H54 (cell line): ENCODE data around the gene SIDT1.
"Not testable (repeated sequence)": the region's sequence is repeated elsewhere in the genome, so short reads cannot be mapped to it uniquely, and the experiment has no call there.

ENCODE experiments used
- DNase-seq: peaks from one replicate; pipeline ENCODE4 v3.0.0; 2011; ENCODE audit warnings: low spot score, mixed read lengths; ENCODE audit not compliant: insufficient read length
- FAIRE-seq: peaks from 3 replicates; lab custom pipeline; 2011; peaks lifted over from hg19 to GRCh38; lab: Jason Lieb, UNC
- POLR2A ChIP-seq: IDR thresholded peaks from 2 replicates; pipeline ENCODE4 v1.6.1; 2011; ENCODE audit warnings: low read depth, mild to moderate bottlenecking, low read length

The SIDT1 gene

DNA sequence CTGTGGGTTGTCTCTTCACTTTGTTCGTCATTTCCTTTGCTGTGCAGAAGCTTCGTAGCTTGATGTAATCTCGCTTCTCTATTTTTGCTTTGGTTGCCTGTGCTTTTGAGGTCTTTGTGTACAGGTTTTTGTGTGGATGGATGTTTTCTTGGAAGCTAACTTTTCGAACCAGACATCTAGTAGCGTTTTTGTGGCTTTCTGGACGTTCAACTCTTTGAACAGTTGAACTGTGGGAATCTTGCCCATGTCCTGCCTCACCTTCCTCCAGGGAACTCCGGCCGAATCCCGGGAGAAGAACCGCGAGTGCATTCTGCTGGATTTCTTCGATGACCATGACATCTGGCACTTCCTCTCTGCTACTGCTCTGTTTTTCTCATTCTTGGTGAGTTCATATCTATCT is 93.5 kb downstream of the SIDT1 start:
- FAIRE-seq (no peak), DNase-seq (no peak)
- no peak for TF ChIP-seq POLR2A

DNA sequence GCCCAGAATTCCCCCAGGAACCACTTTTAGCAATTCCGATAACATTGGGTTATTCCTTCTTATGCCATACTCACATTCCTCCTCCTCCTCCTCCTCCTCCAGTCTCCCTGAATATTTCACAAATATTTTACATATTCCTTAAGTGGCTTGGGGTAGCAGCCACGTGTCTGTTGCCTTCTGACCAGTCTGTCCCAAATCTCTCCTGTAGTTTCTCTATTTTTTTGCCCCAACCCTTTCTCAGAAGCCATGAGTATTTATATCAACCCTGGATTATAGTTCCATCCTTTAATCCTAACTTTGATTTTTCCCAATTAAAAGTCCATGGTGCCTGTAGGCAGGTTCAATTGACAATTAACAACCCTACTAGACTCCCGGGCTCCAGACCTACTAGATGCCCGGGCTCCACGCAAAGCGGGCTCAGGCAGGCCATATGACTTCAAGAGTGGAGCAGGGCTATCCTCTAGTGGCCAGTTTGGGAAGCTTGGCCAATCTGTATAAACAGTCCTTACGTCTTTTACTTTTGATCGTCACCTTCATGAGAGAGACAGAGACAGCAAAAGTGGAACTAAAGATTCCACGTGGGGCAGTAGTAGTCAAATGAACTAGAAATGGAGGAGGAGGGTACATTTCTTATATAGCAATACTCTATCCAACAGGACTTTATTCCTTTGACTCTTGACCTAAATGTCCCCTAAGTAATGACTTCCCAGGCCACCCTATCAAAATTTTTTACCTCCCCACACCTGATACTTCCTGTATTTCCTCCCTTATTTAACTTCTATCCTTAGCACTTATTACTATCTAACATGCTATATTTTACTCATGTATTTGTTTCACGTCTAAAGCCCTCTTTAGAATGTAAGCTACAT is 94.4 kb downstream of the SIDT1 start:
- FAIRE-seq: peak; percentile 41
- TF ChIP-seq POLR2A: no peak
- DNase-seq: peak; percentile 53

DNA sequence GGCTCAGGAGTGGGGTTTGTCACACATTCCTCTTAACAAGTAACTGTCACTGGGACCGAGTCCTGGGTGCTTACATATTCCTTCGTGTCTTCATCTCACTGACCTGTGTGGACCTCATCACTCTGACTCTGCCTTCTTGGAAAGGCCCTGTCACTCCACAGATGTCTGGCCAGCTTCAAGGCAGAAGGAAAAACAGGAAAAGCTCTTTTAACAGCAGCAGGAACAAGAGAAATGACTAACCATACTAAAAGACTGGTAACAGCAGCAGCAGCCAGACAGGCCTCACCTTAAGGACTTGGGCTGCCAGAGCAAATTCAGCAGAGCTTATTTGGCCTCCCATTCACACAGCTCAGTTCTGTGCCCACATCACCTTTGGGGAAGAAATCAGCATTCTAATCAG is 96.0 kb downstream of the SIDT1 start:
- no peak for FAIRE-seq
- no peak for DNase-seq
- no peak for TF ChIP-seq POLR2A

DNA sequence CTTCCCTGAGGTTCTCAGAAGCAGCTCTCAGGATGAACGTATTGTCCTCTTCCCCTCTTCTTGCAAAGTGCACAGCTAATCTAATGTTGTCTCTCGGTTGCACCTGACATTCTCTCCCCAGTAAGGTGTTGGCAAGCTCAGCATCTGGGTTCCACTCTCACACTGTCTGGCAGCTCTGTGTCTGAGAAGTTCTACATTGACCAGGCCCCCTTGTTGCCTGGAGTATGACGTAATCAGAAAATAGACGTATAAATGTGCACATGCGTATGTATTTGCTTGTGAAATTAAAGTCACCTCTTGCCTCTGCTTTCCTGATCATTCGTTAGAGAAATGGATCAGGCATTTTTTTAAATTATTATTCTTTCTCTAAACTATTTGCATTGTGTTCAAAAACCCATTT is 96.4 kb downstream of the SIDT1 start:
- FAIRE-seq: no peak
- no peak for TF ChIP-seq POLR2A
- no peak for DNase-seq

DNA sequence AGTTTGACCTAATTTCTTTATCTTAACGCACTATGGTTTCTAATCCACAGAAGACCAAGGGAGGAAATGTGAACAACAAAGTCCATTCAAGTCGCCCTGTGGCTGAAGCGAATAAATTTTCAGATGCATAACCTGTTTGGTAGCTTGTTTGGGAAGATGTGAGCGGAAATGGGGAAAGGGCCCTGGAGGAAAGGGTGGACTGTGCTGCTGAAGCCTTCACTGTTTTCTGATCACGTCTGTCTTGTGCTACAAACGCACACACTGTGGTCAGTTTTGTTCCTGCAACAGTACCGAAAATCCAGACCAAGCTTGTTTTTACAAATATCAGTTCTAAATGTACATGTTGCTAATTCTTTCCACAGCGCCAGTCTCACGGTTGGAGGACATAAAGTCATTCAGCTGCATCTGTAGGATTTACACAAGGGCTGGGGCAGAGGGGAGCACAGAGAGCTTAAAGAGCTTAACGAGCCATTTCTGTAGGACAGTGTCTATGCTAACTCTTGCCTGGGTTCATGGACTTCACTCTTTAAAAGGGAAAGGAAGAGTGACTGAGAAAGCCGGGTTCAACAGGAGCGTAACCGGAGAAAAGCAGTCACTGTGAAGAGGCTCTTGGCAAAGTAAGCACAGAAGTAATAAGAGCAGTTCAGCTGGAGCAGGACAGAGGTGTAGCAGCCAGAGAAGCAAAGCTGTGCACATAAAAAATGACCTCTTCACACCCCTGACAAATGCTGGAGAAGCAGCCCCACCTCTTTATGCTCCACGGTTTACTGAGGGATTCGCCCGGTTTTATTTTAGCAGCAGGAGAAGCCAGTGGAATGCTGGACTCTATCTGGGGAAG is 97.4 kb downstream of the SIDT1 start:
- no peak for TF ChIP-seq POLR2A
- no peak for DNase-seq
- no peak for FAIRE-seq

DNA sequence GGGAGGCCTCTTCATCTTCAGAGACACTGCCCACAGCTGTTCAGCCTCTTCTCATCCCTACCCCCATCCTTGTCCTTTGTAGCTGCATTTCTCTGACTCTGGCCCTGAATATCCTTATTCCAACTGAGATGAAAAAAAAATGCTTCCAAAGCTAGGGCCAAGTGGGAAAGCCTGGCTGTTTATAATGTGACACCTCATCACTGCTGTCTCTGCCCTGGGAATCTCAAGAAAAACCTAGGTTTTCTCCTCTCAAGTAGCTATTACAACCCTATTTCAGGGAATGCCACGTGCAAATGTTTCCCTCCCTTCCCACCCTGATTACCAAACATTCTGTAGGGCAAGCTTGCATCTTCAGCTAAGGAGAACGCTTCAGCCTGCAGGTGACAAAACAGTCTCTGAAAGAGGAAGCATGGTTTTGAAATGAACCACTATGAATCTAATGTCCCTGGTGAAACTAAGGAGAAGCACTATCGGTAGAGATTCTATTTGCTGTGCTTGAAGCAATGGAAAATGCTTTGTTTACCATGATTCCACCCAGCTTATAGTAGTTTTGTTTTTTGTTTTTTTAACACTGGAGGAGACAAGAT is 98.7 kb downstream of the SIDT1 start:
- DNase-seq: no peak
- no peak for FAIRE-seq
- TF ChIP-seq POLR2A: no peak

DNA sequence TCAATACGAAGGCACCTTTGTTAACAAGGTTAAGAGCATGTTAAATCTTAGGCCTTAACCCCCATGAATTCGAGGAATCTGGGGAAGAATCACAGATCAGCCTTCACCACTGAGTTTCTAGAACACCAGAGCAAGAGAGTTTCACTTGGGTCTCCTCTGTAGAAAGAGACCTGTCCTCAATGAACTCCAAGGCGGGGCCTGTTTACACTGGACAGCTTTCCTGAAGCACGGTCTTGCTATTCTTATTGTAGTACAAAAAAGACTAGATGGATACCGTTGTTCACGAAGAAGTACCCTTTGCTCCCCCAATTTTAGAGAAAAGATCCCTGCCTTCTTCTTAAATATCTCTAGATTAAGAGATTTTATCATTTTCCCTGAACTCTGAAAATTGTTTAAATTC is 99.2 kb downstream of the SIDT1 start:
- no peak for DNase-seq
- TF ChIP-seq POLR2A: no peak
- FAIRE-seq: no peak

DNA sequence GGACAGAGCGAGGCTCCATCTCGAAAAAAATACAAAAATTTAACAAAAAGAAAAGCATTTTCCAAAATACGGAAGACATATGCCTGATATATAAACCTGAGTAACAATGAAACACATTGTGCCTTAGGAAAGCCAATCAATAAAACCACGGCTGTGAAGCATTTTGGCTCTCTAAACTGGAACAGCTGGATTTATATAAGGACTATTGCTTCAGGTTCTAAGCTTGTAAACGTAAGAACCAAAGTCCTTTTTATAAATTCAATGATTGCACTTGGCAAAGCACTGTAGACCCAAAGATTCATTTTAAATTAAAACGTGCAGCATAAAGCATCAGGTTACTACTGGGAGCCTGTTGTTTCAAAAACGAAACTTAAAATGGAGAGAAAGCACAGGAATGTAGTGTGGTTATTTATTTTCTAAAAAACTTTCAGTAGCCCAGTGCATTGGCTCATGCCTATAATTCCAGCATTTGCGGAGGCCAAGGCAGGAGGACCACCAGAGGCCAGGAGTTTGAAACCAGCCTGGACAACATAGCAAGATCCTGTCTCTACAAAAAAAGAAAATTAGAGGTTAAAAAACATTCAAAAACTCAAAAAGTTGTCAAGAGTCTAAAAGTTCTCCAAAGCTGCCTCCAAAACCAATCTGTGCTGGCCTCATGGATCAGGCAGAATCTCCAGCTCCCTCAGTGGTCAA is 102.6 kb downstream of the SIDT1 start:
- TF ChIP-seq POLR2A: no peak
- no peak for FAIRE-seq
- no peak for DNase-seq

DNA sequence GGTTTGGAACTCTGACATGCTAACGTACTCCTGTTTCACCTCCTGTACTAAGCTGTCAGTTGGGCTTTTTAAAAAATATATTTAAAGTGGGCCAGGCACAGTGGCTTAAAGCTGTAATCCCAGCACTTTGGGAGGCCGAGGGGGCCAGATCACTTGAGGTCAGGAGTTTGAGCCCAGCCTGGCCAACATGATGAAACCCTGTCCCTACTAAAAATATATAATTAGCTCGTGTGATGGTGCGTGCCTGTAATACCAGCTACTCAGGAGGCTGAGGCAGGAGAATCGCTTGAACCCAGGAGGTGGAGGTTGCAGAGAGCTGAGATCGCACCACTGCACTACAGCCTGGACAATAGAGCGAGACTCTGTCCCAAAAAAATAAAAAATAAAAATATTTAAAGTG is 103.7 kb downstream of the SIDT1 start:
- not testable (repeated sequence) for DNase-seq, FAIRE-seq

DNA sequence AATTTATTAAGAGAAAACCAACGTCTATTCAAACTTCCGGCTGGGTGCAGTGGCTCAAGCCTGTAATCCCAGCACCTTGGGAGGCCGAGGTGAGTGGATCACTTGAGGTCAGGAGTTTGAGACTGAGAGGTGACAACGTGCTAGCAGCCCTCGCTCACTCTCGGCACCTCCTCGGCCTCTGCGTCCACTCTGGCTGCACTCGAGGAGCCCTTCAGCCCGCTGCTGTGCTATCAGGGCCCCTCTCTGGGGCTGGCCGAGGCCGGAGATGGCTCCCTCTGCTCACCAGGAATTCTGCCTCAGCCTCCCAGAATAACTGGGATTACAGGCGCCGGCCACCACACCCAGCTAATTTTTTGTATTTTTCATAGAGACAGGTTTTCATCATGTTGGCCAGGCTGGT is 105.4 kb downstream of the SIDT1 start:
- DNase-seq (no peak), FAIRE-seq (no peak)
- no peak for TF ChIP-seq POLR2A

DNA sequence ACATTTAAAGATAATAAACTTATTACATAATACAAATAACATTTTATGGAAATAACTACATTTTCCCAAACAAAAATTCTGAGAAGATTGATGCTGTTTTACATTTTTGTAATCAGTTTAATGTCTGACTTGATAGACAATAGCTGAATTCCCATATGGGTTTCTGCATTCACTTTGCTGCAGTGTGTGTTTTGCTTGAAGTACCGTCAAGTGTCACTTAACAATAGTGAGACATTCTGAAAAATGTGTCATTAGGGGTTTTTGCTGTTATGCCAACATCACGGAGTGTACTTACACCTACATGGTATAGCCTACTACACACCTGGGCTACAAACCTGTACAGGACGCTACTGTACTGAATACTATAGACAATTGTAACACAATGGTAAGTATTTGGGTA is 106.6 kb downstream of the SIDT1 start:
- no peak for TF ChIP-seq POLR2A
- FAIRE-seq (no peak), DNase-seq (no peak)

DNA sequence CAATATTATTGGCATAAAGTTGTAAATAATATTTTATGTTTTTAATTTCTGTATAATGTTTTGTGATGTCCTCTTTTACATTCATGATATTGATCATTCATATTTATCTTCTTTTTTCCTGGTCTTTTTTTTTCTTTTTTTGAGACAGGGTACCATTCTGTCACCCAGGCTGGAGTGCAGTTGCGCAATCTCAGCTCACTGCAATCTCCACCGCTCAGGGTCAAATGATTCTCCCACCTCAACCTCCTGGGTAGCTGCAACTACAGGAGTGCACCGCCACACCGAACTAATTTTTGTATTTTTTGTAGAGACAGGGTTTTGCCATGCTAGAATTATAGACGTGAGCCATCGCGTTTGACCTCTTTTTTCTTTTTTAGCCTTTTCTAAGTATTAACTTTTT is 111.2 kb downstream of the SIDT1 start:
- FAIRE-seq: no peak
- DNase-seq: no peak
- TF ChIP-seq POLR2A: no peak

DNA sequence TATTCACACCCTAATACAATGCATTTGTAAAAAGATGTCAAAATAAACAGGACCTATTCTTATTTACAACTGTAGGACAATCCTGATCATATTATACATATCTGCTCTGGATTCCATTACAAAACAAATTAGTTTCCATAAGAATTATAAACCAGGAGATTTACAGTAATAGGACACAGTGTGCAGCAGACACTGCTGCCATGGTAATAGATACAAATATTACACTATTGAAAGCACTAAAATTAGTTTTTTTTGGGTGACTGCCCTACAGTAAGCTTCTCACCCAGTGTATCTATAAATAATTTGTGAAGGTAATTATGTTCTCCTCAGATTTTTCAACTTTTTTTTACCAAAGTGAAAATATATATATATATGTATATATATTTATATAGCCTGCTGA is 116.2 kb downstream of the SIDT1 start:
- FAIRE-seq (no peak), DNase-seq (no peak)

DNA sequence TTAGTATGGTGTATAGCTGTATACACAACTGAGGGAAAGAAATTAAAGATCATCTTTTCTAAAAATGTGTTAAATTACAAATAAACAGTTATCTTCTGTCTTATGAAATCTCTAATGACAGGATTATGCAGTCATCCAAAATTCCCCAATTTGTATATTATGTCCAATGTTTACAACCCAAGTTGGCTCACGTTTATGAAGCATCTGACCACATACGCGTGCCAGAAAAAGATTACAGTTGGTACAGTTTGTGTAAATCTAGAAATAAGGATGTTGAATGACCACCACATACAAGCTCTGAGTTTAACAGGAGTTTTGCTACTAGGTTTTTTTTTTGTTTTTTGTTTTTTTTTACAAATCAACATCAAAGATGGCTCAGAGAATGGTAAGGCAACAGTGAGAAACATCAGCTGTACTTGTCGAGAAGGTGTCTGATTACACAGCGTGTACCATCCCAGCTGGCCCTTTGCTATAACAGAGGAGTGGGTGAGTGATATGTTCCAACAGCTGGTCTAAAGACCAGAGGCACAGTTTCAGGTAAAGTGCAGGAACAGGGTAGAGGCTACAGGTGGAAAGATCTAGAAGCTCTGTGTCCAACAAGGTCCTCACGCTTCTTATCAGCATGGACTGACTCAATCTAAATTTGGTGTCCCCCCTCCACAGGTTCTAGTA is 117.0 kb downstream of the SIDT1 start:
- DNase-seq (no peak), FAIRE-seq (no peak)
- no peak for TF ChIP-seq POLR2A

More for the DNA sequence above, 116.2 kb downstream of the SIDT1 start:
- TF ChIP-seq POLR2A: no peak
